HepG2 (cell line): Measurements from ENCODE around the gene GPATCH8. TPM values are rescaled to one million over a fixed set of nuclear protein-coding genes. Genes with fewer than 3 reads are reported as not detected.
A peak's percentile ranks its signal among the peaks of the same experiment; 100 is the strongest.

Source experiments
- FOSL2 ChIP-seq: sonication (generic); formaldehyde crosslinking; IDR thresholded peaks from 2 replicates; pipeline ENCODE4 v1.4.0; 2020; ENCODE audit warnings: missing genetic modification reagents
- HDAC1 ChIP-seq: sonication (generic); formaldehyde crosslinking; IDR thresholded peaks from 2 replicates; pipeline ENCODE4 v1.5.1; 2020; ENCODE audit warnings: mild to moderate bottlenecking, missing genetic modification reagents
- HNRNPL ChIP-seq: fragments of 200-400 bp; formaldehyde crosslinking; IDR thresholded peaks from 2 replicates; pipeline ENCODE4 v1.6.1; 2017; ENCODE audit warnings: mild to moderate bottlenecking, low read depth, low read length
- HOXA3 ChIP-seq: sonication (generic); formaldehyde crosslinking; IDR thresholded peaks from 2 replicates; pipeline ENCODE4 v1.5.0; 2020; ENCODE audit warnings: missing genetic modification reagents
- KDM3A ChIP-seq: IDR thresholded peaks from 2 replicates; pipeline ENCODE4 v1.6.1; 2018; ENCODE audit warnings: low read depth, missing compliant biosample characterization
- KLF9 ChIP-seq: IDR thresholded peaks from 2 replicates; pipeline ENCODE4 v1.6.1; 2016; ENCODE audit warnings: low read depth
- MTA1 ChIP-seq: sonication (generic); formaldehyde crosslinking; IDR thresholded peaks from 2 replicates; pipeline ENCODE4 v1.4.0; 2020; ENCODE audit warnings: missing genetic modification reagents, mild to moderate bottlenecking, borderline replicate concordance
- NFYC ChIP-seq: IDR thresholded peaks from 2 replicates; pipeline ENCODE4 v1.6.1; 2016; ENCODE audit warnings: missing genetic modification reagents, missing compliant biosample characterization
- POLR2G ChIP-seq: fragments of 200-400 bp; formaldehyde crosslinking; IDR thresholded peaks from 2 replicates; pipeline ENCODE4 v1.6.1; 2018; ENCODE audit warnings: mild to moderate bottlenecking, low read depth, low read length, moderate library complexity
- RAD21 ChIP-seq: fragments of 450-650 bp; formaldehyde crosslinking; IDR thresholded peaks from 2 replicates; pipeline ENCODE4 v1.5.0; 2020; ENCODE audit warnings: mild to moderate bottlenecking
- TGIF2 ChIP-seq: IDR thresholded peaks from 2 replicates; pipeline ENCODE4 v1.6.1; 2016; ENCODE audit warnings: control low read depth, missing compliant biosample characterization
- ZNF563 ChIP-seq: sonication (generic); formaldehyde crosslinking; IDR thresholded peaks from 2 replicates; pipeline ENCODE4 v1.8.0; 2022; ENCODE audit warnings: mild to moderate bottlenecking, moderate library complexity, missing genetic modification reagents
- ZNF768 ChIP-seq: sonication (generic); formaldehyde crosslinking; IDR thresholded peaks from 2 replicates; pipeline ENCODE4 v1.4.0; 2020; ENCODE audit warnings: missing genetic modification reagents
- polyA plus RNA-seq, 8 experiments: library from polyadenylated mRNA; depleted of rRNA in 3 of 8; stranded (reverse) in 7 of 8; unstranded in 1 of 8; fragments of >200 nt; fragmentation: Illumina TruSeq in 4 of 8; extraction: Trizol in 4 of 8; gene quantifications; 2 replicates each; pipeline versions ENCODE4 v1.2.1 to v1.2.3, GENCODE V29; 2011 to 2016; ENCODE audit warnings: low read depth in 4 of 8, missing spikeins in 1 of 8, mixed read lengths in 1 of 8; ENCODE audit not compliant: insufficient read depth in 1 of 8
- total RNA-seq, 5 experiments: library from RNA; depleted of rRNA; stranded (reverse); fragments of >200 nt; fragmentation: Illumina TruSeq; extraction: Trizol; gene quantifications; 2 replicates each; pipeline ENCODE4 v1.2.3, GENCODE V29; 2016; ENCODE audit warnings: low read depth in 1 of 5
- TF ChIP-seq, protein P1 (sequence below): sonication (generic); formaldehyde crosslinking; IDR thresholded peaks from 2 replicates; pipeline ENCODE4 v1.4.0; 2020; ENCODE audit warnings: missing genetic modification reagents
- TF ChIP-seq, protein P2 (sequence below): sonication (generic); formaldehyde crosslinking; IDR thresholded peaks from 2 replicates; pipeline ENCODE4 v1.5.1; 2020; ENCODE audit warnings: mild to moderate bottlenecking, missing genetic modification reagents, moderate library complexity
- TF ChIP-seq, protein P3 (sequence below): sonication (generic); formaldehyde crosslinking; IDR thresholded peaks from 2 replicates; pipeline ENCODE4 v1.4.0; 2020; ENCODE audit warnings: mild to moderate bottlenecking, low read depth, missing genetic modification reagents
- TF ChIP-seq, protein P4 (sequence below): sonication (generic); formaldehyde crosslinking; IDR thresholded peaks from 2 replicates; pipeline ENCODE4 v1.5.0; 2020; ENCODE audit warnings: missing genetic modification reagents
- TF ChIP-seq, protein P5 (sequence below): sonication (generic); formaldehyde crosslinking; IDR thresholded peaks from 2 replicates; pipeline ENCODE4 v1.8.1; 2023; ENCODE audit warnings: mild to moderate bottlenecking, missing genetic modification reagents, borderline replicate concordance
- TF ChIP-seq, protein P6 (sequence below), 2 experiments: sonication (generic) in 1 of 2; formaldehyde crosslinking in 1 of 2; IDR thresholded peaks; 2 replicates each; pipeline versions ENCODE4 v1.4.0 to v1.6.1; 2018 to 2020; ENCODE audit warnings: missing genetic modification reagents in 2 of 2, borderline replicate concordance in 1 of 2, low read depth in 1 of 2, mild to moderate bottlenecking in 1 of 2, missing biosample characterization in 1 of 2

GPATCH8 gene
- total and polyA plus RNA-seq, 2 of the 13 experiments (the other 11 are each of a cell fraction or from before 2014, with no cell fraction given) = 20.7 to 21.5 TPM

DNA sequence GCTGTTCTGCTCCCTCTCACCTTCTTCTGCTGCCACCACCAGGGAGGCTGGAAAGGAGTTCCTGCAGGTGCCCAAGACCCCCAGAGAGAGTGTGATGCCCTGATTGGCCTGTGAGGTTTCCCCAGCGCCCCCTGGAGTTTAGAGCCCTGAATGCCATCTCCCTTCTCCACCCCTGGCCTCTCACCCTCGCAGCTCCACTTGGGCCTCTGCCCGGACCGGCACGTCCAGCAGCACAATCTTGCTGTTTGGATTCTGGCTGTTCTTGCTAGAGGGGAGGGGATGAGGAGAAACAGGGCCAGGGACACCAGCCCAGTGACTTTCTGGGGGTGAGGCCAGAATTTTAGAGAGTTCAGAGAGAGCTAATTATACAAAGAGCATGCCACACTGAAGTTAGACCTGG is 127.1 kb downstream of the GPATCH8 start (continued):
- 0 out of 2 replicates have a peak, but pooled peaks have one; percentile 63 for TF ChIP-seq TGIF2
- 0 out of 2 replicates have a peak, but pooled peaks have one; percentile 26 for TF ChIP-seq ZNF768 (CRISPR knock-in tag)
- TF ChIP-seq ZNF563 (CRISPR knock-in tag) = no peak
- TF ChIP-seq NFYC = 0 out of 2 replicates have a peak, but pooled peaks have one; percentile 27
- TF ChIP-seq, protein P1, sequence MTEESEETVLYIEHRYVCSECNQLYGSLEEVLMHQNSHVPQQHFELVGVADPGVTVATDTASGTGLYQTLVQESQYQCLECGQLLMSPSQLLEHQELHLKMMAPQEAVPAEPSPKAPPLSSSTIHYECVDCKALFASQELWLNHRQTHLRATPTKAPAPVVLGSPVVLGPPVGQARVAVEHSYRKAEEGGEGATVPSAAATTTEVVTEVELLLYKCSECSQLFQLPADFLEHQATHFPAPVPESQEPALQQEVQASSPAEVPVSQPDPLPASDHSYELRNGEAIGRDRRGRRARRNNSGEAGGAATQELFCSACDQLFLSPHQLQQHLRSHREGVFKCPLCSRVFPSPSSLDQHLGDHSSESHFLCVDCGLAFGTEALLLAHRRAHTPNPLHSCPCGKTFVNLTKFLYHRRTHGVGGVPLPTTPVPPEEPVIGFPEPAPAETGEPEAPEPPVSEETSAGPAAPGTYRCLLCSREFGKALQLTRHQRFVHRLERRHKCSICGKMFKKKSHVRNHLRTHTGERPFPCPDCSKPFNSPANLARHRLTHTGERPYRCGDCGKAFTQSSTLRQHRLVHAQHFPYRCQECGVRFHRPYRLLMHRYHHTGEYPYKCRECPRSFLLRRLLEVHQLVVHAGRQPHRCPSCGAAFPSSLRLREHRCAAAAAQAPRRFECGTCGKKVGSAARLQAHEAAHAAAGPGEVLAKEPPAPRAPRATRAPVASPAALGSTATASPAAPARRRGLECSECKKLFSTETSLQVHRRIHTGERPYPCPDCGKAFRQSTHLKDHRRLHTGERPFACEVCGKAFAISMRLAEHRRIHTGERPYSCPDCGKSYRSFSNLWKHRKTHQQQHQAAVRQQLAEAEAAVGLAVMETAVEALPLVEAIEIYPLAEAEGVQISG (CRISPR knock-in tag) = 0 out of 2 replicates have a peak, but pooled peaks have one; percentile 20
- TF ChIP-seq POLR2G = no peak
- TF ChIP-seq, protein P2, sequence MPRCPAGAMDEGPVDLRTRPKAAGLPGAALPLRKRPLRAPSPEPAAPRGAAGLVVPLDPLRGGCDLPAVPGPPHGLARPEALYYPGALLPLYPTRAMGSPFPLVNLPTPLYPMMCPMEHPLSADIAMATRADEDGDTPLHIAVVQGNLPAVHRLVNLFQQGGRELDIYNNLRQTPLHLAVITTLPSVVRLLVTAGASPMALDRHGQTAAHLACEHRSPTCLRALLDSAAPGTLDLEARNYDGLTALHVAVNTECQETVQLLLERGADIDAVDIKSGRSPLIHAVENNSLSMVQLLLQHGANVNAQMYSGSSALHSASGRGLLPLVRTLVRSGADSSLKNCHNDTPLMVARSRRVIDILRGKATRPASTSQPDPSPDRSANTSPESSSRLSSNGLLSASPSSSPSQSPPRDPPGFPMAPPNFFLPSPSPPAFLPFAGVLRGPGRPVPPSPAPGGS (CRISPR knock-in tag) = 0 out of 2 replicates have a peak, but pooled peaks have one; percentile 8
- TF ChIP-seq, protein P3, sequence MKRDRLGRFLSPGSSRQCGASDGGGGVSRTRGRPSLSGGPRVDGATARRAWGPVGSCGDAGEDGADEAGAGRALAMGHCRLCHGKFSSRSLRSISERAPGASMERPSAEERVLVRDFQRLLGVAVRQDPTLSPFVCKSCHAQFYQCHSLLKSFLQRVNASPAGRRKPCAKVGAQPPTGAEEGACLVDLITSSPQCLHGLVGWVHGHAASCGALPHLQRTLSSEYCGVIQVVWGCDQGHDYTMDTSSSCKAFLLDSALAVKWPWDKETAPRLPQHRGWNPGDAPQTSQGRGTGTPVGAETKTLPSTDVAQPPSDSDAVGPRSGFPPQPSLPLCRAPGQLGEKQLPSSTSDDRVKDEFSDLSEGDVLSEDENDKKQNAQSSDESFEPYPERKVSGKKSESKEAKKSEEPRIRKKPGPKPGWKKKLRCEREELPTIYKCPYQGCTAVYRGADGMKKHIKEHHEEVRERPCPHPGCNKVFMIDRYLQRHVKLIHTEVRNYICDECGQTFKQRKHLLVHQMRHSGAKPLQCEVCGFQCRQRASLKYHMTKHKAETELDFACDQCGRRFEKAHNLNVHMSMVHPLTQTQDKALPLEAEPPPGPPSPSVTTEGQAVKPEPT = 0 out of 2 replicates have a peak, but pooled peaks have one; percentile 14
- TF ChIP-seq HOXA3 (CRISPR knock-in tag) = no peak
- TF ChIP-seq KLF9 (CRISPR knock-in tag) = no peak
- peak; percentile 19; the same call in 1 of the 2 replicates for TF ChIP-seq RAD21 (CRISPR knock-in tag)
- TF ChIP-seq MTA1 (CRISPR knock-in tag) = 0 out of 2 replicates have a peak, but pooled peaks have one; percentile 8
- no peak for TF ChIP-seq HDAC1
- TF ChIP-seq, protein P4, sequence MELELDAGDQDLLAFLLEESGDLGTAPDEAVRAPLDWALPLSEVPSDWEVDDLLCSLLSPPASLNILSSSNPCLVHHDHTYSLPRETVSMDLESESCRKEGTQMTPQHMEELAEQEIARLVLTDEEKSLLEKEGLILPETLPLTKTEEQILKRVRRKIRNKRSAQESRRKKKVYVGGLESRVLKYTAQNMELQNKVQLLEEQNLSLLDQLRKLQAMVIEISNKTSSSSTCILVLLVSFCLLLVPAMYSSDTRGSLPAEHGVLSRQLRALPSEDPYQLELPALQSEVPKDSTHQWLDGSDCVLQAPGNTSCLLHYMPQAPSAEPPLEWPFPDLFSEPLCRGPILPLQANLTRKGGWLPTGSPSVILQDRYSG (CRISPR knock-in tag) = no peak
- TF ChIP-seq FOSL2 = 0 out of 2 replicates have a peak, but pooled peaks have one; percentile 12
- TF ChIP-seq KDM3A (CRISPR knock-in tag) = no peak
- TF ChIP-seq, protein P5, sequence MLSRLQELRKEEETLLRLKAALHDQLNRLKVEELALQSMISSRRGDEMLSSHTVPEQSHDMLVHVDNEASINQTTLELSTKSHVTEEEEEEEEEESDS (CRISPR knock-in tag) = no peak
- TF ChIP-seq HNRNPL = 0 out of 2 replicates have a peak, but pooled peaks have one; percentile 22
- TF ChIP-seq, protein P6, sequence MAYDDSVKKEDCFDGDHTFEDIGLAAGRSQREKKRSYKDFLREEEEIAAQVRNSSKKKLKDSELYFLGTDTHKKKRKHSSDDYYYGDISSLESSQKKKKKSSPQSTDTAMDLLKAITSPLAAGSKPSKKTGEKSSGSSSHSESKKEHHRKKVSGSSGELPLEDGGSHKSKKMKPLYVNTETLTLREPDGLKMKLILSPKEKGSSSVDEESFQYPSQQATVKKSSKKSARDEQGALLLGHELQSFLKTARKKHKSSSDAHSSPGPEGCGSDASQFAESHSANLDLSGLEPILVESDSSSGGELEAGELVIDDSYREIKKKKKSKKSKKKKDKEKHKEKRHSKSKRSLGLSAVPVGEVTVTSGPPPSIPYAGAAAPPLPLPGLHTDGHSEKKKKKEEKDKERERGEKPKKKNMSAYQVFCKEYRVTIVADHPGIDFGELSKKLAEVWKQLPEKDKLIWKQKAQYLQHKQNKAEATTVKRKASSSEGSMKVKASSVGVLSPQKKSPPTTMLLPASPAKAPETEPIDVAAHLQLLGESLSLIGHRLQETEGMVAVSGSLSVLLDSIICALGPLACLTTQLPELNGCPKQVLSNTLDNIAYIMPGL (CRISPR knock-in tag; IDR thresholded peaks at IDR 0.05; ENCODE audit: borderline replicate concordance in 1 of 2, low read depth in 1 of 2) = peak; percentile 52 to 66; a peak in 2 of 4 replicates
